Measurements from ENCODE around the gene DNAI4. TPM values are rescaled to one million over a fixed set of nuclear protein-coding genes. Genes with fewer than 3 reads are reported as not detected.
A peak's percentile ranks its signal among the peaks of the same experiment; 100 is the strongest.

The DNAI4 gene
- total and polyA plus RNA-seq, 2 donors (not counting 1 experiment from before 2014, with no cell fraction given), result 2.0 to 12.1 TPM

GRCh38 chr1:66947267-66947666, 22.6 kb upstream of the DNAI4 start:
- Histone ChIP-seq H3K4me2 (ENCODE audit: extremely low read depth, insufficient read depth, low read length) (no peak overlapping the region), H3K36me3 (ENCODE audit: control insufficient read depth, insufficient read depth, low read length) (peaks cover 2% of the 10 kb centered on the region), H3K27ac (ENCODE audit: insufficient read depth, low read length) (no peak overlapping the region)

GRCh38 chr1:66945316-66945715, 20.7 kb upstream of the DNAI4 start:
- Histone ChIP-seq H3K9me3 (ENCODE audit: control insufficient read depth, insufficient read depth, low read depth, low read length) (no peaks in the 10 kb centered on the region), H2AFZ (ENCODE audit: low read length) (no peak overlapping the region), H3K79me2 (ENCODE audit: control insufficient read depth, insufficient read depth, low read length) (peaks cover 59% of the 10 kb centered on the region), H3K4me1 (ENCODE audit: control insufficient read depth, extremely low read depth, insufficient read depth, low read length) (peaks cover 10% of the 10 kb centered on the region), H3K4me2 (ENCODE audit: extremely low read depth, insufficient read depth, low read length) (no peak overlapping the region), H3K27me3 (ENCODE audit: control insufficient read depth, insufficient read depth, low read length) (no peaks in the 10 kb centered on the region), H3K9ac (ENCODE audit: insufficient read depth, low read length) (no peak overlapping the region), H3K36me3 (ENCODE audit: control insufficient read depth, insufficient read depth, low read length) (peaks cover 2% of the 10 kb centered on the region), H4K20me1 (ENCODE audit: control insufficient read depth, extremely low read depth, insufficient read depth, low read length) (no peaks in the 10 kb centered on the region), H3K4me3 (replicated peaks in 1 of 4; ENCODE audit: control extremely low read depth in 1 of 4, insufficient read depth in 1 of 4, low read depth in 3 of 4, low read length in 4 of 4) (no peak overlapping the region), H3K27ac (ENCODE audit: insufficient read depth, low read length) (peak overlapping the region; percentile 60)
- no peak for DNase-seq (ENCODE audit: low read depth in 2 of 2)
- TF ChIP-seq EZH2 (IDR thresholded peaks at IDR 0.05; ENCODE audit: low read length, missing control alignments), result no peak
- TF ChIP-seq CTCF (conservative IDR thresholded peaks at IDR 0.05 in 1 of 2, IDR thresholded peaks at IDR 0.05 in 1 of 2; ENCODE audit: low read depth in 1 of 2, low read length in 2 of 2), result no peak

More at GRCh38 chr1:66947267-66947666, 22.6 kb upstream of the DNAI4 start:
- Histone ChIP-seq H3K4me3 (replicated peaks in 1 of 4; ENCODE audit: control extremely low read depth in 1 of 4, insufficient read depth in 1 of 4, low read depth in 3 of 4, low read length in 4 of 4) (no peak overlapping the region), H3K9ac (ENCODE audit: insufficient read depth, low read length) (no peak overlapping the region), H3K4me1 (ENCODE audit: control insufficient read depth, extremely low read depth, insufficient read depth, low read length) (peaks cover 10% of the 10 kb centered on the region), H2AFZ (ENCODE audit: low read length) (no peak overlapping the region), H4K20me1 (ENCODE audit: control insufficient read depth, extremely low read depth, insufficient read depth, low read length) (no peaks in the 10 kb centered on the region), H3K9me3 (ENCODE audit: control insufficient read depth, insufficient read depth, low read depth, low read length) (no peaks in the 10 kb centered on the region), H3K79me2 (ENCODE audit: control insufficient read depth, insufficient read depth, low read length) (peaks cover 44% of the 10 kb centered on the region), H3K27me3 (ENCODE audit: control insufficient read depth, insufficient read depth, low read length) (no peaks in the 10 kb centered on the region)
- no peak for DNase-seq (ENCODE audit: low read depth in 2 of 2)
- TF ChIP-seq CTCF (conservative IDR thresholded peaks at IDR 0.05 in 1 of 2, IDR thresholded peaks at IDR 0.05 in 1 of 2; ENCODE audit: low read depth in 1 of 2, low read length in 2 of 2) (no peak), EZH2 (IDR thresholded peaks at IDR 0.05; ENCODE audit: low read length, missing control alignments) (no peak)

- no peak overlapping the region for H2AFZ ChIP-seq (ENCODE audit: low read length)
- TF ChIP-seq CTCF (conservative IDR thresholded peaks at IDR 0.05 in 1 of 2, IDR thresholded peaks at IDR 0.05 in 1 of 2; ENCODE audit: low read depth in 1 of 2, low read length in 2 of 2) (no peak), EZH2 (IDR thresholded peaks at IDR 0.05; ENCODE audit: low read length, missing control alignments) (no peak)
- H3K27me3 ChIP-seq (ENCODE audit: control insufficient read depth, insufficient read depth, low read length), result no peaks in the 10 kb centered on the region
- H3K9me3 ChIP-seq (ENCODE audit: control insufficient read depth, insufficient read depth, low read depth, low read length), result no peaks in the 10 kb centered on the region
- H4K20me1 ChIP-seq (ENCODE audit: control insufficient read depth, extremely low read depth, insufficient read depth, low read length), result no peaks in the 10 kb centered on the region
- DNase-seq (ENCODE audit: low read depth in 2 of 2), result peak; percentile 87 to 88
- H3K79me2 ChIP-seq (ENCODE audit: control insufficient read depth, insufficient read depth, low read length), result peaks cover 65% of the 10 kb centered on the region
- peak overlapping the region; percentile 50 for H3K4me2 ChIP-seq (ENCODE audit: extremely low read depth, insufficient read depth, low read length)
- no peak overlapping the region for H3K4me3 ChIP-seq (replicated peaks in 1 of 4; ENCODE audit: control extremely low read depth in 1 of 4, insufficient read depth in 1 of 4, low read depth in 3 of 4, low read length in 4 of 4)
- peak overlapping the region; percentile 62 for H3K27ac ChIP-seq (ENCODE audit: insufficient read depth, low read length)
- no peak overlapping the region for H3K9ac ChIP-seq (ENCODE audit: insufficient read depth, low read length)
- peaks cover 2% of the 10 kb centered on the region for H3K36me3 ChIP-seq (ENCODE audit: control insufficient read depth, insufficient read depth, low read length)
- peaks cover 10% of the 10 kb centered on the region for H3K4me1 ChIP-seq (ENCODE audit: control insufficient read depth, extremely low read depth, insufficient read depth, low read length)
Observed at GRCh38 chr1:66944330-66945274, 19.9 kb upstream of the DNAI4 start.

Measured in fibroblast of lung (primary cell).